Activated T-cell treated with anti-CD3 and anti-CD28 coated beads, Interleukin-2, amount 50 U/mL, for 72 hours (primary cell): ENCODE measurements around the gene GDF15. TPM values are rescaled to one million over a fixed set of nuclear protein-coding genes. Genes with fewer than 3 reads are reported as not detected.
"Not testable (repeated sequence)": the region's sequence is repeated elsewhere in the genome, so short reads cannot be mapped to it uniquely, and the experiment has no call there.

ENCODE experiments used
- ATAC-seq, 2 donors: fragments of 150-1000 bp; cut with Tn5 transposase; replicated peaks in 1 of 2; 2 replicates each; pipeline ENCODE4 v1.10.0; 2021; ENCODE audit warnings: moderate library complexity in 2 of 2, mild to moderate bottlenecking in 1 of 2
- DNase-seq, 2 donors: peaks; one replicate each; pipeline ENCODE4 v3.0.0; 2021 to 2022; ENCODE audit warnings: mixed read lengths in 1 of 2
- H3K27ac Mint-ChIP-seq: one replicate; pipeline ENCODE4 v1.8.0; 2022; ENCODE audit warnings: mild to moderate bottlenecking, moderate library complexity, mixed read lengths
- H3K27me3 Mint-ChIP-seq: one replicate; pipeline ENCODE4 v1.8.0; 2022; ENCODE audit warnings: low read depth, mixed read lengths
- H3K36me3 Mint-ChIP-seq, 2 donors: one replicate each; pipeline ENCODE4 v1.8.0; 2022; ENCODE audit warnings: mixed read lengths in 2 of 2, mild to moderate bottlenecking in 1 of 2; ENCODE audit not compliant: insufficient read depth in 2 of 2
- H3K4me1 Mint-ChIP-seq: one replicate; pipeline ENCODE4 v1.8.0; 2022; ENCODE audit warnings: low read depth, mixed read lengths
- H3K4me3 Mint-ChIP-seq, 2 donors: one replicate each; pipeline ENCODE4 v1.8.0; 2022; ENCODE audit warnings: mild to moderate bottlenecking in 2 of 2, mixed read lengths in 2 of 2, moderate library complexity in 2 of 2
- H3K9me3 Mint-ChIP-seq, 2 donors: one replicate each; pipeline ENCODE4 v1.8.0; 2022; ENCODE audit warnings: mixed read lengths in 2 of 2
- total RNA-seq, 2 donors: library from RNA; stranded (reverse); gene quantifications; one replicate each; pipeline ENCODE4 v1.2.3, GENCODE V29; 2022

GDF15 gene
- total RNA-seq, 2 donors from 2014 or later, result 0.60 TPM; not detected in 1

DNA sequence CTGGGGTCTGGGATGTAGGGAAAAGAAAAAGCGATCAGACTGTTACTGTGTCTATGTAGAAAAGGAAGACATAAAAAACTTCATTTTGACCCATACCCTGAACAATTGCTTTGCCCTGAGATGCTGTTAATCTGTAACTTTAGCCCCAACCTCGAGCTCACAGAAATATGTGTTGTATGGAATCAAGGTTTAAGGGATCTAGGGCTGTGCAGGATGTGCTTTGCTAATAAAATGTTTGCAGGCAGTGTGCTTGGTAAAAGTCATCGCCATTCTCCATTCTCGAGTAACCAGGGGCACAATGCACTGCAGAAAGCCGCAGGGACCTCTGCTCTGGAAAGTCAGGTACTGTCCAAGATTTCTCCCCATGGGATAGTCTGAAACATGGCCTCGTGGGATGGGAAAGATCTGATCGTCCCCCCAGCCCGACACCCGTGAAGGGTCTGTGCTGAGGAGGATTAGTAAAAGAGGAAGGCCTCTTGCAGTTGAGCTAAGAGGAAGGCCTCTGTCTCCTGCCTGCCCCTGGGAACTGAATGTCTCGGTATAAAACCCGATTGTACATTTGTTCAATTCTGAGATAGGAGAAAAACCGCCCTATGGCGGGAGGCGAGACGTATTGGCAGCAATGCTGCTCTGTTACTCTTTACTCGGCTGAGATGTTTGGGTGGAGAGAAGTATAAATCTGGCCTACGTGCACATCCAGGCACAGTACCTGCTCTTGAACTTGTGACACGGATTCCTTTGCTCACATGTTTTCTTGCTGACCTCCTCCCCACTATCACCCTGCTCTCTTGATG lies 16.7 kb downstream of the GDF15 start:
- not testable (repeated sequence) for DNase-seq, ATAC-seq, H3K4me1 Mint-ChIP-seq, H3K36me3 Mint-ChIP-seq, H3K27ac Mint-ChIP-seq, H3K9me3 Mint-ChIP-seq, H3K27me3 Mint-ChIP-seq, H3K4me3 Mint-ChIP-seq

DNA sequence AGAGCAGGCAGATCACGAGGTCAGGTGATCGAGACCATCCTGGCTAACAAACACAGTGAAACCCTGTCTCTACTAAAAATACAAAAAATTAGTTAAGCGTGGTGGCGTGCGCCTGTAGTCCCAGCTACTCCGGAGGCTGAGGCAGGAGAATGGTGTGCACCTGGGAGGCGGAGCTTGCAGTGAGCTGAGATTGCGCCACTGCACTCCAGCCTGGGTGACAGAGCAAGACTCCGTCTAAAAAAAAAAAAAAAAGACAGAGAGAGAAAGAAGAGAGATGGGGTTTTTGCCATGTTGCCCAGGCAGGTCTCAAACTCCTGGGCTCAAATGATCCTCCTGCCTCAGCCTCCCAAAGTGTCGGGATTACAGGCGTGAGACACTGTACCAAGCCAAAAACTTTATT lies 19.8 kb downstream of the GDF15 start:
- not testable (repeated sequence) for ATAC-seq, H3K4me1 Mint-ChIP-seq, H3K27ac Mint-ChIP-seq, H3K4me3 Mint-ChIP-seq, H3K36me3 Mint-ChIP-seq, H3K27me3 Mint-ChIP-seq, H3K9me3 Mint-ChIP-seq, DNase-seq

DNA sequence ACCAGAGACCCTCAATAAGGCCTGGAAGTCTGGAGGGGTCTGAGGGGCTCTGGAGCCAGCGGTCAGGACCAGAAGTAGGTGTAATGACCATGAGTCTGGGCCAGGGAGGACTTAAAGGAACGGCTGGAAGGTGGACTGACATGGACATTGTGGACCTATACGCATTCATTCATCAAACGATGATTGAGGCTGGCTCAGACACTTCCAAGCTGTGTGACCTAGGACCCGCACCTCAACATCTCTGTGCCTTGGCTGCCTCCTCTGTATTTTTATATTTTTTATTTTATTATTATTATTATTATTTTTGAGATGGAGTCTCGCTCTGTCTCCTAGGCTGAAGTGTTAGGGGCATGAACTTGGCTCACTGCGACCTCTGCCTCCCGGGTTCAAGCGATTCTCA lies 20.8 kb downstream of the GDF15 start:
- DNase-seq, result no peak
- no peak overlapping the region for H3K27ac Mint-ChIP-seq

DNA sequence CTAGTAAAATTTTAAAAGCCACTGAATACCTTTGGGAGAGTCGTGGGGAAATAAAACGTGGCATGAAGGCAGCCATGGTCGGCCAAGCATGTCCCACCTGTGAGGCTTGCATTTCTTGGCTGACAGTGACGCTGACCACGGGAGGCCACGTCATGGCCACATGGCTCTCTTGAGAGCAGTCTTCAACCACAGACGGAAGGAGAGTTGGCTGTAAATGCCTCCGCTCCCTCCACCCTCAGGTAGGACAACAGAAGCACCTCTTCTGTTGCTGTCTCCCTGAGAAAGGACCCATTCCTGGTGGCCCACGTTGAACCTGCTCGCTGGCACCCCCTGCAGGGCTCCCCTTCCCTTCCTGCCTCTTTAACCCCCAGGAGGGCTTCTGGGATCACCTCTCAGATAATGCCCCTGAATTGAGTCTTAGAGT lies 22.1 kb downstream of the GDF15 start:
- ATAC-seq, result peak in 1 of 2 donors; percentile 41

More for the DNA sequence above, 20.8 kb downstream of the GDF15 start:
- Mint-ChIP-seq H3K36me3 (no peaks in the 10 kb centered on the region), H3K27me3 (no peaks in the 10 kb centered on the region), H3K4me3 (no peak overlapping the region), H3K9me3 (no peaks in the 10 kb centered on the region), H3K4me1 (no peaks in the 10 kb centered on the region)
- no peak for ATAC-seq

DNA sequence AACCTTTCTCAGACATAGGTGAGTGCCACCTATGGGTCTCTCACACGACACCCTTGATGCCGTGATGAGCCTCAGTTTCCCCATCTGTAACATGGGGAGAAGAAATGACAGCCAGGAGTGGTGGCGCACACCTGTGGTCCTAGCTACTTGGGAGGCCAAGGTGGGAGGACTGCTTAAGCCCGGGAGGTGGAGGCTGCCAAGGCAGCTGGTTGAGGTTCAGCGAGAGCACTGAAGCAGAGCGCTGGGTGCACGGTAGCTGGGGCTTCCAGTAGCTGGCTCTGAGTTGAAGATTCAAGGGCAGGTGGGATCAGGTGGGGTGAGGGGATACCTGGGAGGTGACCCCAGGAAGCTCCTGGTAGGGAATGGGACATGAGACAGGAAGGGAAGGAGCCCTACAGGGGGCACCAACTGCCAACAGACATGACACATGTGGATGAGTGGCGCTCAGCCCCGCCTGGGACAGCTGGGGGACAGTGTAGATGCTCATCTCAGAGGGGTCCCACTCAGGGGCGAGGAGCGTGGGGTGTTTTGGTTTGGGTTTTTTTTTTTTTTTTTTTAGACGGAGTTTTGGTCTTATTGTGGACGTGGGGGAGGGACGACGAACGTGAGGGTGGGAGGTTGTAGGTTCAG lies 26.8 kb downstream of the GDF15 start:
- Mint-ChIP-seq H3K4me1 (peaks cover 35% of the 10 kb centered on the region), H3K27ac (no peak overlapping the region), H3K27me3 (peaks cover 34% of the 10 kb centered on the region), H3K36me3 (no peaks in the 10 kb centered on the region), H3K4me3 (no peak overlapping the region), H3K9me3 (no peaks in the 10 kb centered on the region)
- no peak for ATAC-seq
- DNase-seq, result no peak

More for the DNA sequence above, 22.1 kb downstream of the GDF15 start:
- Mint-ChIP-seq H3K36me3 (no peaks in the 10 kb centered on the region), H3K27me3 (peaks cover 8% of the 10 kb centered on the region), H3K4me1 (no peaks in the 10 kb centered on the region), H3K4me3 (no peak overlapping the region), H3K27ac (no peak overlapping the region), H3K9me3 (no peaks in the 10 kb centered on the region)
- peak in 1 of 2 donors; percentile 39 for DNase-seq

DNA sequence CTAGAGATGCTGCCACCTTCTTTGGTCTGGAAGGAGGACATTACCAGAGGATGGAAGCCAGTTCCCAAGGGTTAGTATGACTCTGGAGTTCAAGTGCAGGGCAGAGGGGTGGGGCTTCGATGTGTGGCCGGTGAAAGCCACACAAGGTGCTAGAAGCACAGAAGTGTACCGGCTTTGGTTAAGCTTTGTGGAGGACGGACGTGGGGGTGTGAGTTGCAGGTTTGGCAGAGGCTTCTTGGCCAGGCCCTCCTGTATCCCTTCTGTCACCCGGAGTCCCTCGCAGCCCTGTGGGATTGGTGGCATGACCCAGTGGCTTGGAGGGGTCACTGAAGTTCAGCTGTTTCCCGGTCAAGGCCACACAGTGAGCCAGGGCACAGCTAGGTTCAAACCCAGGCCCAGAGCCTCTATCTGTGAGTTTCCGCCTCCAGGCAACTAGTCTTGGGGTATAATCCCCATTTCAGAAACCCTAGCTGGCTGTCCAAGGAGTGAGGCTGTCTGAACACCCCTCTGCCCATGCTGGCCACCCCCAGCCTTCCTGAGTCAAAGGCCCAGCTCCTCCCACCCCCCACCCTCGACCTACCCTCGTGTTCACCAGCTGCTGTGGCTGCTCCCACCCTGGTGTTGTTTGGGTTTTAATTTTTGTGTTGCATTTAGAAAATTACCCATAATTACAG lies 28.7 kb downstream of the GDF15 start:
- Mint-ChIP-seq H3K9me3 (no peaks in the 10 kb centered on the region), H3K4me3 (peak overlapping the region; percentile 27 to 48), H3K4me1 (peaks cover 48% of the 10 kb centered on the region), H3K27me3 (peaks cover 42% of the 10 kb centered on the region), H3K27ac (no peak overlapping the region), H3K36me3 (peaks cover 0 to 3% of the 10 kb centered on the region in 2 donors)
- DNase-seq (no peak), ATAC-seq (no peak)

DNA sequence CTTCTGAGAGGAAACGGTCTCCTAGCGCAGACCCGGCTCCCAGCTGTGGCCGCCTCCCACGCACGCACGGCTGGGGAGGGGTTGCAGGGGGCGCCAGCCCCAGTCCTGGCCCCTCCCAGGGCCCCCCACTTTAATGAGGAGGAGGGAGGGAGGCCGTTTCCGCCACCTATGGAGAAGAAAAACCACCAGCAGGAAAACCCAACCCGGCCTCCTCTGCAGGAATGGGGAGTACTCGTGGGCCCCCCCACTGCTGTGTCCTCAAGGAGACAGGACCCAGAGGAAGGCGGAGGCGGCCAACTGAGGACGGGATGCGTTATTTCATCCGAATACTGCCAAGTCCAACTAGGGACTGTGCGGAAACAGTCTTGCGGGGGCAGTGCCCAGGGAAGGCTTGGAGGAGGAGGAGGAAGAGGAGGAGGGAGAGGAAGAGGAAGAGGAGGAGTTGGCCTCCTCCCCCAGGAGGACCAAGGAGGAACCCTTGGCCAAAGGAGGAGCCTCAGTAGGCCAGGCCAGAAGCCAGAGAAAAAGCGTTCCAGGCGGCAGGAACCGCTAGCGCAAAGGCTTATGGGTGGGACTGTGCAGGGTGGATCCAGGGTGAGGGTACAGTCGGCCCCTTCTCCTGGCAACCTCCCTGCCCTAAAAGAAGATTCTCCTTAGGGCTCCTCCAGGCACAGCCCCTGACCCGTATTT lies 29.4 kb downstream of the GDF15 start:
- ATAC-seq (no peak), DNase-seq (no peak)
- H3K4me3 Mint-ChIP-seq, result peak overlapping the region; percentile 75 to 87
- peaks cover 42% of the 10 kb centered on the region for H3K27me3 Mint-ChIP-seq
- H3K4me1 Mint-ChIP-seq, result peaks cover 52% of the 10 kb centered on the region
- no peak overlapping the region for H3K27ac Mint-ChIP-seq
- no peaks in the 10 kb centered on the region for H3K9me3 Mint-ChIP-seq
- peaks cover 0 to 3% of the 10 kb centered on the region in 2 donors for H3K36me3 Mint-ChIP-seq

DNA sequence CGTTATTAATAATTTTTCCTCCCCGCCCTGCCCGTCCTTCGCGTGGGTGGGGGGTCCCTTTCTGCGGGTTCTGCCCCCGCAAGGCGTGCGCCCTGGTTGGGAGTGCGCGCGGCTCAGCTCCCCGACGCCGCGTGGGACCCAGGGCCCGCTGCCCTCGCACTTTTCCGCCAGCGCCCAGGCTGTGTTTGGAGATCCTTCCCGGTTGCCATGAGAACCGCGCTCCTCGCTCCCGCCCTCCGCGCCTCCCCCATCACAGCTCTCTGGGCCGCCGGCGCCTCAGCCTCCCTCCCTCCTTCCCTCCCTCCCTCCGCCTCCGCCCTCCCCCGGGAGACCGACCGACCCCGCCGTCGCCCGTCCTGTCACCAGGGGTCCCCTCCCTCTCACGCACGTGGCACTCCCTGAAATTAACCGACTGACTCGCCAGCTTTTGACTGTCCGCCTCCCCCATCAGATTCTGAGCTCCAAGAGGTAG lies 30.9 kb downstream of the GDF15 start:
- peak; percentile 52 to 61 for DNase-seq
- H3K4me1 Mint-ChIP-seq, result peaks cover 67% of the 10 kb centered on the region
- H3K27me3 Mint-ChIP-seq, result peaks cover 42% of the 10 kb centered on the region
- peak; percentile 6 to 18 for ATAC-seq
- H3K27ac Mint-ChIP-seq, result no peak overlapping the region
- H3K4me3 Mint-ChIP-seq, result peak overlapping the region; percentile 66 to 87
- H3K36me3 Mint-ChIP-seq, result peaks cover 0 to 3% of the 10 kb centered on the region in 2 donors
- no peaks in the 10 kb centered on the region for H3K9me3 Mint-ChIP-seq

DNA sequence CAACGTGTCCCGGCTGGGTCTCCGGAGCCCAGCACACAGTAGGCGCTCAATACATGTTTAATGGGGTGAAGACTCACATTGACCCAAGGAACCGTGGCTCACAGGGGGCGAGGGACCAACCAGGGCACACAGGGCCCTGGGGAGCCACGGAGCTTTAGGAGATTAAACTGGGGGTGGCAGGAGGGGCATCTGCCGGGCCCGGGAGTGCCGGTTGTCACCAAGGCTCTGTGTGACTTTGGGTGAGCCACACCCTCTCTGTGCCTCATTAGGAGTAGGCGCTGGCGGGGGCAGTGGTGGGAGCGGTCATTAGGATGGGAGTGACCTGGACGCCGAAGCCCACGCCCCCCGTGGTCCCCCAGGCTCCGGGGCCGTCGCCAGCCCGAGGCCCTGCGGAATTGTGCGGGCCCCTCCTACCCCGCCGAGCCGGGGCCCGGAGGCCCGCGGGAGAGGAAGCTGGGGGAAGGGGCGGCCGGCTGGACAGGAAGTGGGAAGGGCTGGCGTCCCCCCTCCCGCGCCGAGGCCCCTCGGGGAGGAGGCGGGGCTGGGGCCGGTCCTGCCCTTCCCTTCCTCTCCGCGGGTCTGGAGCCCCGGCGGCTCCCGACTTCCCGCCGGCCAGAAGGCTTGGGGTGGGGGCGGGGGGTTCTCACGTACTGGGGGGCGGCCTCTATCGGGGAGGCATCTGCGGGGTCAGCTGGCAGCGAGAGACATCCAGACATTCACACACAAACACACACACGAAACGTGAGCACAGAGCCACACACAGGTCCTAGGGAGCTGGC lies 31.5 kb downstream of the GDF15 start:
- Mint-ChIP-seq H3K36me3 (peaks cover 0 to 3% of the 10 kb centered on the region in 2 donors), H3K4me3 (peak overlapping the region; percentile 87 to 88), H3K4me1 (peaks cover 73% of the 10 kb centered on the region), H3K27ac (peak overlapping the region; percentile 82), H3K27me3 (peaks cover 40% of the 10 kb centered on the region), H3K9me3 (no peaks in the 10 kb centered on the region)
- ATAC-seq, result peak in 1 of 2 donors; percentile 7
- peak; percentile 44 to 52 for DNase-seq

DNA sequence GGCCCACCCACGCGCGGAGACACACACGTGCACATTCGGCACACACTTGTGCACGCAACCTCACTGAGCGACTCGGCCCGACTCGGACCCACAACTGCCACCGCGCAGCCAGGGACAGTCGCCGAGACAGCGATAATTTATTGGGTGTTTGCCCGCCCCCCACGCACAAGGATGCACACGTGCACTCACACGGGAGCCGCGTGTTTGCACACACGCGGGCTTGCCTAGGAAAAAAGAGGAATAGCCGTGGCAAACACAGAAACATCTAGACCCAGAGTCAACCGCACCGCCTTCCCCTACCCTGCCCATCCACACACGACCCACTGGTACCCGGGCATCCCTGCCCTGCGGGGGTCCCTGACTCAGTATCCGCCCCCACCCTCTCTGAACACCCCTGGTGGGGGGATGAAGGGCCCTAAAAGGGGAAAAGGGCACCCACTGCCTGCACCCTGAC lies 32.1 kb downstream of the GDF15 start:
- peaks cover 79% of the 10 kb centered on the region for H3K4me1 Mint-ChIP-seq
- H3K36me3 Mint-ChIP-seq, result peaks cover 0 to 3% of the 10 kb centered on the region in 2 donors
- H3K9me3 Mint-ChIP-seq, result no peaks in the 10 kb centered on the region
- peak overlapping the region; percentile 82 for H3K27ac Mint-ChIP-seq
- peaks cover 34% of the 10 kb centered on the region for H3K27me3 Mint-ChIP-seq
- H3K4me3 Mint-ChIP-seq, result peak overlapping the region; percentile 81 to 88
- peak in 1 of 2 donors; percentile 50 for DNase-seq
- no peak for ATAC-seq

DNA sequence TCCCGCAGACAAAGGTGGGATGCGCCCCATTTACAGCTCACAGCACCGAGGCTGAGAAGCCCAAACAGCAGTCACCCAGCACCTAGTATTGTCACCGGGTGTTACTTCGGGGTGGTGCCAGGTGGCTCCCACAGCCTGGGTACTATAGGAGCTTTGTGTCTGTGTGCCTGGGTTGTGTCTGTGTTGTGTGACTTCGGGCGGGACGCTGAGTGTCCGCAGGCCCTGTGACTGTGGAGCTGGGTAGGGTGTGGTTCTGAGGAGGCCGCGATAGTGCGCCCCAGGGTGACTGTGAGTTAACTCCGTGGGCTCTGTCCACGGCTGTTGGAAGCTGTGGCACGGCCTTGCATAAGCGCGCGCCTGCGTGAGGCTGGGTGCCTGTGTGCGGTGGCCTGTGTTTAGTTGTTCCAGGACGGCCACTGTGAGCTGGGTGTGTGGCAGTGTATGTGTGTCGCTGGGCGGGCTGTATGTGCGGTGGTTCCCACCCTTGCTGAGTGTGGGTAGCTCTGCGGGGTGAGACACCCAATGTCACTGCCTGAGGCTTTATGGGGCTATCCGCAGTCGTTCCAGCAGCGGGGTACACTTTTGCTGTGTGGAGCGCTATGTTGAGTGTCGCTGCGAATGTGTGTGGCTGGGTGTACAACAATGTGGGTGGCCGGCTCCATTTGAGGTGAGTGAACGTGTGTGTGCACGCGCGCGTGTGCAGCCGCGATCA lies 32.7 kb downstream of the GDF15 start:
- ATAC-seq (peak; percentile 32 to 49), DNase-seq (peak in 1 of 2 donors; percentile 55)
- H3K4me1 Mint-ChIP-seq, result peaks cover 83% of the 10 kb centered on the region
- H3K27ac Mint-ChIP-seq, result peak overlapping the region; percentile 82
- peaks cover 0 to 3% of the 10 kb centered on the region in 2 donors for H3K36me3 Mint-ChIP-seq
- H3K4me3 Mint-ChIP-seq, result peak overlapping the region; percentile 81 to 88
- no peaks in the 10 kb centered on the region for H3K9me3 Mint-ChIP-seq
- H3K27me3 Mint-ChIP-seq, result peaks cover 34% of the 10 kb centered on the region
